Activated CD8-positive, alpha-beta memory T cell treated with anti-CD3 and anti-CD28 coated beads for 4 hours (primary cell): Measurements from ENCODE around the gene PPM1E.
"Not testable (repeated sequence)": the region's sequence is repeated elsewhere in the genome, so short reads cannot be mapped to it uniquely, and the experiment has no call there.

Source experiments
- DNase-seq, 2 donors: peaks; one replicate each; pipeline ENCODE4 v3.0.0-alpha.2; 2020; ENCODE audit warnings: low read depth in 2 of 2

Gene PPM1E

DNA sequence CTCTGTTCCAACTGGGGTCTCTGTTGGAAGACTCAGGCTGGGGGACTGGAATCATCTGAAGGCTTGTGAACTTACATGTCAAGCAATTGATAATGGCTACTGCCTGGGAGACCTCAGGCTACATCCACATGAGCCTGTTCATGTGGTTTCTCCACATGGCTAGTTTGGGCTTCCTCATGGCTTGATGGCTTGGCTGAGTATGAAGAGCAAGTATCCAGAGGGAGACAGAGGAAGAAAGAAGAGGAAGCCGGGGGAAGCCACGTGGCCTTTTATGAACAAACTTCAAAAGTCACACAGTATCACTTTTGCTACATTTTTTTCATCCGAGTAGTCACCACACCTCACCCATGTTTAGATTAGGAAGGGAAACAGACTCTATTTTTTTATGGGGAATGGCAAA lies 192.2 kb downstream of the PPM1E start:
- DNase-seq, result no peak

DNA sequence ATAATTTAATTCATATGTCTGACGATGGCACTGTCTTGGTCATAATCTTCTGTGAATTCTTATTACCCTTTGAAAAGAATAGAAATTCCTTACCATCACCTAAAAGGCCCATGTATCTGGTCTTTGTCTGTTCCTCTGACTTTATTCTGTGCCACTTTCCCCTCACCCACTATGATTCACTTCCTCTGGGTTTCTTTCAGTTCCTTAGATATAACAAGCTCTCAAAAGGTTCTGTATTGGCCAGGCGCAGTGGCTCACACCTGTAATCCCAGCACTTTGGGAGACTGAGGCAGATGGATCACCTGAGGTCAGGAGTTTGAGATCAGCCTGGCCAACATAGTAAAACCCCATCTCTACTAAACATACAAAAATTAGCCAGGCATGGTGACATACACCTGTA lies 198.7 kb downstream of the PPM1E start:
- not testable (repeated sequence) for DNase-seq

GRCh38 chr17:58956997-58957724 lies 201.5 kb downstream of the PPM1E start:
- no peak for DNase-seq

DNA sequence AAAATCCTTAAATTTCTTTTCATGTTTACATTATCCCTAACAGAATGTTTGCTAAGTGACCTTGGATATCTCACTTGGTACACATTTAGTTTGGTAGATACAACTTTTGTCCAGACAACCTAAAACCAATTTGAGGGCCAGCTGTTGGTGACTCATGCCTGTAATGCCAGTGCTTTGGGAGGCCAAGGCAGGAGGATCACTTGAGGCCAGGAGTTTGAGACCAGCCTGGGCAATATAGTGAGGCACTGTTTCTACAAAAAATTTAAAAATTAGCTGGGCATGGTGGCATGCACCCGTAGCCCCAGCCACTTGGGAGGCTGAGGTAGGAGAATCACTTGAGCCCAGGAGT lies 202.0 kb downstream of the PPM1E start:
- not testable (repeated sequence) for DNase-seq

- DNase-seq, result no peak
Observed at GRCh38 chr17:58960068-58960467, 204.4 kb downstream of the PPM1E start.

- DNase-seq, result no peak
Observed at GRCh38 chr17:58965221-58965620, 209.6 kb downstream of the PPM1E start.

- DNase-seq, result no peak
Observed at GRCh38 chr17:58966208-58966607, 210.6 kb downstream of the PPM1E start.

GRCh38 chr17:58968426-58969061 lies 212.9 kb downstream of the PPM1E start:
- no peak for DNase-seq

DNA sequence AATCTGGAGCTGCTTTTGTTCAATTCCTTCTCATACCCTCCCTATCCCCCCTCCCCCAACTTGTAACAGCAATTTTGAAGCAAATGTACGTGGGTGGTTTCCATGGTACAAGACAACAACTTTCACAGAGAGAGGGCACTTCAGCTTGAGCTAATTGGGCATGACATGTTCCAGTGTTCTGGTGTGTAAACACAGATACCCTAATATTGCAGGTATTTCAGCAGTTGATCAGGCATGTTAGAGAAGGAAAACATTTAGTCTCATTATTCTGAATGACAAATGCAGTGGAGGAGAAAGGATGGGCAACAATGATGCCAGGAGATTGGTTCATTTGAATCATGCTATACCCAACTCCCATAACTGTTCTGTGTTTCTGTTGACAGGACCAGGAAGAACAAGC lies 213.5 kb downstream of the PPM1E start:
- no peak for DNase-seq

DNA sequence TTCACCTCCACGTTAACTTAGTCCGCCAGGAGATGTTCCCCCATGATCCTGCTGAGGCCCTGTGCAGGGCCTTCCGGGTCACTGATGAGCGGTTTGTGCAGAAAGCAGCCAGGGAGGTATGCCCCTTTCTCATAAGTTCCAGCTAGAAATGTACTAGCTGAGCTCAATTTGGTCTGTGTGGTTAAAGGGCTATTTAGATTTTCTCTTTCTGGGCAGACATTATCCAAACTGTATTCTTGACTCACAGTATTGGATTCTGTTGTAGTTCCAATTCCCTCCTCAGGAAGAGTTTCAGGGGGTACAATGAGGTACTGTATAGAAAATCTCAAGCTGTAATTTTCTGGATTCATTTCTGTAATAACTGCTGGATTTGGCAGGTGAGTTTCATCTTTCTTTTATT lies 214.0 kb downstream of the PPM1E start:
- DNase-seq, result no peak

GRCh38 chr17:58970609-58971450 lies 215.2 kb downstream of the PPM1E start:
- no peak for DNase-seq

DNA sequence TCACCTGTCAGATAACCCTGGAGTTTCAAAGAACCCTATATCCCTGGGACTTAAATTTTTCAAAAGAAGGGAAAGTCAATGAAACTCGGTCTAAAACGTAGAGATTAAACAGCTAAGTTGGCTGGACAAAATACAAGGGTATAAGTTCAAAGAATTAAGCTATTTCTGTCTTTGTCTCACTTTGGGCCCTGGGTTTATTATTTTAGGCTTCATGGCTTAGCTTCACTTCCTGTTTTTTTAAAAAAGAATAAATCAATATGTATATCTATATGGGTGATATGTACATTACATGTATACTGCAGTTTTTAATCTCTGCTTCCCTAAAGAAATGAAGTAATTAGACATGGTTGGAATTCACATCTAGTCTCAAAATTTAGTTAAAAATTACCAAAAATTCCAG lies 218.7 kb downstream of the PPM1E start:
- DNase-seq, result no peak

GRCh38 chr17:58976541-58976940 lies 220.9 kb downstream of the PPM1E start:
- no peak for DNase-seq

DNA sequence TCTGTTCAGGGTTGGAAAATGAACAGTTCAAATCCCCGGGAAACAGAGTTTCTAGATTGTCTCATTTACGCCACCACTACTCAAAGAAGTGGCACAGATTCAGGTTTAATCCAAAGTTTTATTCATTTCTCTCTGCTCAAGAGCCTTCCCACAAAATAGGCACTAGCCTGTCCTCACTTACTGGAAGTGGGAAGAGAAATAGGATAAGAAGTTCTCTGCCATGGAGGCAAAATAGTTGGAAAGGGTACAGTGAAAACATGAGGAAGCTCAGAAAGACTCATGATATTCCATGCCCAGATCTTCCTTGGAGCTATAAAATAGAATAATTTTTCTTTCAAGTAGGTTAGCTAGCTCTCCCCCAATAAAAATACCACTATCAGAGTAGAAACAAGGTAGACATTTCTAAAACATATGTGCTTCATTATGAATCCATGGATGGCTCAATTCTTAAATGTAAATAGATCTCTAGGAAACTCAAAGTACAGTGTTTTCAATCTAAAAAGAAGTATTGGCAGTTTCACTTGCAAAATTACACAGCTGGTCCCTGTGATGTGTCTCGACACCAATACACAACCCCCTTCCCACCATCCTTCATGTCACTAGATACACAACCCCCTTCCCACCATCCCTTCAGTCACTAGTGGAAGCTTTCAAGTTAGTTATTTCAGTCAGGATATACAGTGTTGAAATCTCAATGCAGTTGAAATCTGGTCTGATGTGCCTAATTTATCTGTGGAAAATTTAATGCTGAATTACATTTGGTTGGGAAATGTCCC lies 225.2 kb downstream of the PPM1E start:
- no peak for DNase-seq

DNA sequence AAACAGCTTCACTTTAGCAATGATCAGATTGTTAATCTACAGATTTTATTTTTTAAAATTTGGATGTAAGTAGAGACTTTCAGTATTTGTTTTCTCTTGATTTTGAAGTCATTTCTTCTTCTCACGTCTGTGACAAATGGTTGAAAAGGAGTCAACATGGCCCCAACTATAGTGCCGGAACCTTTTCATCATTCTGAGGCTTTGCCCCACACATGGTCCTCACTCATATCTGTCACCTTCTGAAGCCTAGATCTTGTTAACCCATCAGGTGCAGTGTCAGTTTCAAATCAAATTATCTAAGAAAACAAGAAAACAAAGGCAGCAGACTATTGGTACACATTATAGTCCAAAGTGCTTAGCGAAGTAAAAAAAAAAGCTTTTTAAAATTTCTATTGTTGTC lies 227.0 kb downstream of the PPM1E start:
- DNase-seq, result no peak

DNA sequence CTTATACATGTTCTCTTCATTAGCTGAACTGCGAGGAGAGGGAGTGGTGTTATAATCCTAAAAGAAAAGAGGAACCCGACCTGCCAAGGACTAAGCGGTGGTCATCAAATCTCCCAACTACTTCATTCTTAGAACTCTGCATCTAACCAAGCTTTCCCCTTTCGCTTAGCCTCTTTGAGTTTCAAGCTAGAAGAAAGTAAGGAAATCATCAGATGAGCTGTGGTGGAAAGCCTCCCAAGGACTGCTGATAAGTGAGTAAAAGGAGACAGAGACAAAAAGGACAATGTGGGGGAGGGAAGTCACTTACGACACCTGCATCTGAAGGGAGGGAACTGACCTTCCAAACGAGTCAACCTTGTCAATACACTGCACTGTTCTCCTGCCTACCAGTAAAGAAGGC lies 229.7 kb downstream of the PPM1E start:
- no peak for DNase-seq

DNA sequence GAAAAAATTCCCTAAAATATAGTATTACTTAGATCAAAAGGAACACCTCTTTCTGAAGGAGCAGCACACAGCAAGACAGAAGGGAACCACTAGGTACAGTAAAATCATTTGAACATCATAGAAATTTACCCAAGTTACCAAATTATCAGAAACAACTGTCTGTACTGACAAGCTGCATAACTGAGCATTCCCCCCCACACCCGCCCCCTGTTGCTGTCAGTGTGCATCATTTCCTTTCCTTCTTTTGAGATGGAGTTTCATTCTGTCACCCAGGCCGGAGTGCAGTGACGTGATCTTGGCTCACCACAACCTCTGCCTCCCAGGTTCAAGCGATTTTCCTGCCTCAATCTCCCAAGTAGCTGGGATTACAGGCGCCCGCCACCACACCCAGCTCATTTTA lies 230.3 kb downstream of the PPM1E start:
- DNase-seq, result no peak

- DNase-seq, result no peak
Observed at GRCh38 chr17:58989629-58990028, 234.0 kb downstream of the PPM1E start.

DNA sequence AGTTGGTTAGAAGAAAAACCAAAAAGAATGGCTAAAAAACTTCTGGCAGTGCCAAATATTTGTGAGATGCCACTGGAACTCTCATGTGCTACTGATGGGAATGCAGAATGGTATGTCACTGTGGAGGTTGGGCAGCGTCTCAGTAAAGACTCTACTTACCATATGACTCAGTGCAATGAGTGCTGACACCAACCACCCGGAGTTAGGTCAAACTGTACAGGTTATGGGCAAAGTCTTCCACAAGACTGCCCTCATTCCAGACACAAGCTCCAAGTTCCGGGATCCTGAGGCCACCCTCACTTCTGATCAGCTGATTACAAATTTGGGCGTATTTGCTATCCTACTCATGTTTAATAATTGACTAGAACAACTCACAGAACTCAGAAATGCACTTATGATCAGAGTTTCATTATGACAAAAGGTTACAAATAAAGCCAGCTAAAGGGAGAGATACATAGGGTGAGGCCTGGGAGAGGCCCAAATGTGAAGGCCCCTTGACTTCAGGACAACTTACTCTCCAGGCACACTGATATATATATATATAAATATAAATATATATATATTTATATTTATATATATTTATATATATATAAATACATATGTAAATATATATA lies 236.2 kb downstream of the PPM1E start:
- DNase-seq, result no peak

DNA sequence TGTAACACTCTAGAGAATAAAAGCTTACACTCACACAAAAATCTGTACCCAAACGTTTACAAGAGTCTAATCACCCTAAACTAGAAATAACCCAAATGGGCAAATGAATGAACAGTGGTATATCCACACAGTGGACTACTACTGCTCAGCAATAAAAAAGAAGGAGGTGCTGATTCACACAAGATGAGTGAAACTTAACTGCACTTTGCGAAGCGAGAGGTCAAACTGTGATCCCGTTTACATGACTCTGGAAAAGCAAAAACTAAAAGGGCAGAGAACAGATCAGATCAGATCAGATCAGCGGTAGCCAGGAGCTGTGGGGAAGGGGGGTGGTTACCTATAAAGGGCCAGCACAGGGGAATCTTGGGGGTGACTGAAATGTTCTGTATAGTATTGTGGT lies 237.7 kb downstream of the PPM1E start:
- no peak for DNase-seq

- no peak for DNase-seq
Observed at GRCh38 chr17:58995247-58995940, 239.7 kb downstream of the PPM1E start.
